Measurements from ENCODE around the gene LCMT2.

GRCh38 chr15:43347114-43347513, 16.7 kb upstream of the LCMT2 start:
- TF ChIP-seq POLR2AphosphoS5 (IDR thresholded peaks at IDR 0.05; ENCODE audit: low read depth, low read length) (no peak), CTCF (IDR thresholded peaks at IDR 0.05; ENCODE audit: control extremely low read depth in 1 of 3, insufficient read depth in 1 of 3, low read depth in 1 of 3, low read length in 3 of 3) (no peak), RAD21 (IDR thresholded peaks at IDR 0.05 in 1 of 2, conservative IDR thresholded peaks at IDR 0.05 in 1 of 2; ENCODE audit: low read depth in 2 of 2, low read length in 2 of 2) (no peak), POLR2A (IDR thresholded peaks at IDR 0.05; ENCODE audit: control extremely low read depth in 1 of 2, low read depth in 2 of 2, low read length in 2 of 2) (no peak), MAX (IDR thresholded peaks at IDR 0.05) (no peak), BCL11A (IDR thresholded peaks at IDR 0.05; ENCODE audit: low read depth in 2 of 2, low read length in 2 of 2) (no peak), SIN3A (conservative IDR thresholded peaks at IDR 0.05 in 1 of 2, IDR thresholded peaks at IDR 0.05 in 1 of 2; ENCODE audit: low read depth in 1 of 2, low read length in 2 of 2) (no peak), SRF (IDR thresholded peaks at IDR 0.05; ENCODE audit: low read depth, low read length) (no peak)

Measured in H1 (cell line).